Left renal cortex interstitium (tissue), 4 donors: ENCODE data around the gene KLK5. TPM values are rescaled to one million over a fixed set of nuclear protein-coding genes. Genes with fewer than 3 reads are reported as not detected.
"Not testable (repeated sequence)": the region's sequence is repeated elsewhere in the genome, so short reads cannot be mapped to it uniquely, and the experiment has no call there.

Experiments
- DNase-seq, 4 donors: peaks; one replicate each; pipeline ENCODE4 v3.0.0-alpha.2; 2013; ENCODE audit warnings: low read depth in 4 of 4, low spot score in 2 of 4, missing footprints in 1 of 4
- polyA plus RNA-seq, 4 donors: library from polyadenylated mRNA; unstranded; fragments of 120-200 nt; gene quantifications; one replicate each; pipeline ENCODE4 v1.2.1, GENCODE V29; 2013; ENCODE audit not compliant: insufficient read length in 4 of 4

Gene KLK5
- polyA plus RNA-seq, 4 donors = 1.2 to 2.5 (median 1.5) TPM

GRCh38 chr19:50896089-50896590 lies 56.7 kb downstream of the KLK5 start:
- not testable (repeated sequence) for DNase-seq

- DNase-seq = no peak
Measured at GRCh38 chr19:50894478-50895356, 58.1 kb downstream of the KLK5 start.

Other genes with a start within 250 kb of the KLK5 start
- gene SHANK1, start 233.2 kb downstream of the KLK5 start, polyA plus RNA-seq = 1 to 10 TPM; 4.3 to 9.9 (median 6.9) TPM
- 10 to 100 TPM; 30.0 to 45.4 (median 35.2) TPM for gene CLEC11A, start 229.7 kb downstream of the KLK5 start, polyA plus RNA-seq
- not detected for gene GPR32, start 182.6 kb downstream of the KLK5 start, polyA plus RNA-seq
- under 1 TPM in 3 of 4 donors, not detected in 1; 0.10 to 0.52 (median 0.25) TPM for gene ACP4, start 162.6 kb downstream of the KLK5 start, polyA plus RNA-seq
- 1 to 10 TPM; 1.6 to 2.2 (median 1.9) TPM for gene KLK1, start 129.3 kb downstream of the KLK5 start, polyA plus RNA-seq
- gene KLK15, start 119.5 kb downstream of the KLK5 start, polyA plus RNA-seq = not detected
- gene KLK3, start 98.1 kb downstream of the KLK5 start, polyA plus RNA-seq = under 1 TPM; 0.32 to 0.85 (median 0.57) TPM
- under 1 TPM in 2 of 4 donors, not detected in 2; 0.39 to 0.42 TPM for gene KLK2, start 79.6 kb downstream of the KLK5 start, polyA plus RNA-seq
- gene KLK4, start 41.6 kb downstream of the KLK5 start, polyA plus RNA-seq = not detected
- gene KLK6, start 16.6 kb upstream of the KLK5 start, polyA plus RNA-seq = 10 to 100 TPM; 30.9 to 45.1 (median 35.1) TPM
- 1 to 10 TPM; 4.3 to 9.0 (median 5.0) TPM for gene KLK7, start 30.9 kb upstream of the KLK5 start, polyA plus RNA-seq
- 1 to 10 TPM in 3 of 4 donors, under 1 TPM in 1; 0.90 to 4.2 (median 2.2) TPM for gene KLK8, start 48.6 kb upstream of the KLK5 start, polyA plus RNA-seq
- gene KLK10, start 66.7 kb upstream of the KLK5 start, polyA plus RNA-seq = under 1 TPM; 0.13 to 0.48 (median 0.19) TPM
- gene KLK11, start 73.6 kb upstream of the KLK5 start, polyA plus RNA-seq = under 1 TPM; 0.30 to 0.81 (median 0.30) TPM
- not detected for gene KLK12, start 82.0 kb upstream of the KLK5 start, polyA plus RNA-seq
- gene KLK13, start 112.1 kb upstream of the KLK5 start, polyA plus RNA-seq = under 1 TPM; 0.22 to 0.66 (median 0.38) TPM
- under 1 TPM in 2 of 4 donors, not detected in 2; 0.51 to 0.61 TPM for gene KLK14, start 129.8 kb upstream of the KLK5 start, polyA plus RNA-seq
- 1 to 10 TPM; 2.8 to 4.7 (median 3.8) TPM for gene CTU1, start 155.4 kb upstream of the KLK5 start, polyA plus RNA-seq
- gene SIGLEC9, start 171.9 kb upstream of the KLK5 start, polyA plus RNA-seq = 1 to 10 TPM in 3 of 4 donors, under 1 TPM in 1; 0.95 to 2.1 (median 1.5) TPM
- gene SIGLEC7, start 189.3 kb upstream of the KLK5 start, polyA plus RNA-seq = 1 to 10 TPM in 1 of 4 donors, under 1 TPM in 3; 0.52 to 1.1 (median 0.70) TPM